A549 (cell line): ENCODE results near the gene TMEM248.

Experiments used
- CHD4 ChIP-seq: fragments of 200-600 bp; sonication (generic); IDR thresholded peaks from 2 replicates; pipeline ENCODE4 v1.6.1; 2016; ENCODE audit warnings: antibody characterized with exemption, mild to moderate bottlenecking, borderline replicate concordance
- EP300 ChIP-seq, 2 experiments: fragments of >200 bp; sonication (Bioruptor Twin); formaldehyde crosslinking; IDR thresholded peaks; 2 replicates in 1 of 2; 3 replicates in 1 of 2; pipeline ENCODE4 v1.6.1; 2016 to 2017
- ESRRA ChIP-seq: fragments of 150-350 bp; IDR thresholded peaks from 2 replicates; pipeline ENCODE4 v1.6.1; 2014; ENCODE audit warnings: mild to moderate bottlenecking, low read length, borderline replicate concordance
- NFE2L2 ChIP-seq: fragments of 150-350 bp; conservative IDR thresholded peaks from 2 replicates; pipeline ENCODE4 v1.6.1; 2014; ENCODE audit warnings: low read length
- PBX3 ChIP-seq: IDR thresholded peaks from 2 replicates; pipeline ENCODE4 v1.6.1; 2012
- POLR2A ChIP-seq: IDR thresholded peaks from 2 replicates; pipeline ENCODE4 v1.6.1; 2012; ENCODE audit warnings: mild to moderate bottlenecking, low read length
- TF ChIP-seq, protein P1 (sequence below): fragments of 450-650 bp; IDR thresholded peaks from 2 replicates; pipeline ENCODE4 v1.6.1; 2014; ENCODE audit warnings: antibody characterized with exemption
- TF ChIP-seq, protein P2 (sequence below): fragments of >200 bp; sonication (Bioruptor Twin); formaldehyde crosslinking; IDR thresholded peaks from 3 replicates; pipeline ENCODE4 v1.5.1; 2016

DNA sequence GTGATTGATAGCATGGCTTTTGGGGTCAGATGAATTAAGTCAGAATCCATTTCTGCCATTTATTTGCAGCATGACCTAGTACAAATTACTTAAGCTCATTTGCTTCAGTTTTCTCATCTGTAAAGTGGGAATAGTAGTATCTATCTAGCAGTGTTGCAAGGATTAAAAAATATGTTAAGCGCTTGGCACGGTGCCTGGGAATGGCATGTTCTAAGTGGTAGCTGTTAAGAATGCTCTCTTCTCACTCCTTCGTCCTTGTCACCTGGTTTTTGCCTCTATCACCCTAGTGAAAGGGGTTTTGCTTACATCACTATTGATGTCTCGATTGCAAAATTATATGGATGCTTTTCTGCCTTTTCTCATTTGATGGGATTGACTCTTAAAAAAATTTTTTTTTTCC, 7.4 kb downstream of the TMEM248 start:
- TF ChIP-seq, protein P1, sequence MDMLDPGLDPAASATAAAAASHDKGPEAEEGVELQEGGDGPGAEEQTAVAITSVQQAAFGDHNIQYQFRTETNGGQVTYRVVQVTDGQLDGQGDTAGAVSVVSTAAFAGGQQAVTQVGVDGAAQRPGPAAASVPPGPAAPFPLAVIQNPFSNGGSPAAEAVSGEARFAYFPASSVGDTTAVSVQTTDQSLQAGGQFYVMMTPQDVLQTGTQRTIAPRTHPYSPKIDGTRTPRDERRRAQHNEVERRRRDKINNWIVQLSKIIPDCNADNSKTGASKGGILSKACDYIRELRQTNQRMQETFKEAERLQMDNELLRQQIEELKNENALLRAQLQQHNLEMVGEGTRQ, result no peak
- TF ChIP-seq PBX3, result no peak
- TF ChIP-seq, protein P2, sequence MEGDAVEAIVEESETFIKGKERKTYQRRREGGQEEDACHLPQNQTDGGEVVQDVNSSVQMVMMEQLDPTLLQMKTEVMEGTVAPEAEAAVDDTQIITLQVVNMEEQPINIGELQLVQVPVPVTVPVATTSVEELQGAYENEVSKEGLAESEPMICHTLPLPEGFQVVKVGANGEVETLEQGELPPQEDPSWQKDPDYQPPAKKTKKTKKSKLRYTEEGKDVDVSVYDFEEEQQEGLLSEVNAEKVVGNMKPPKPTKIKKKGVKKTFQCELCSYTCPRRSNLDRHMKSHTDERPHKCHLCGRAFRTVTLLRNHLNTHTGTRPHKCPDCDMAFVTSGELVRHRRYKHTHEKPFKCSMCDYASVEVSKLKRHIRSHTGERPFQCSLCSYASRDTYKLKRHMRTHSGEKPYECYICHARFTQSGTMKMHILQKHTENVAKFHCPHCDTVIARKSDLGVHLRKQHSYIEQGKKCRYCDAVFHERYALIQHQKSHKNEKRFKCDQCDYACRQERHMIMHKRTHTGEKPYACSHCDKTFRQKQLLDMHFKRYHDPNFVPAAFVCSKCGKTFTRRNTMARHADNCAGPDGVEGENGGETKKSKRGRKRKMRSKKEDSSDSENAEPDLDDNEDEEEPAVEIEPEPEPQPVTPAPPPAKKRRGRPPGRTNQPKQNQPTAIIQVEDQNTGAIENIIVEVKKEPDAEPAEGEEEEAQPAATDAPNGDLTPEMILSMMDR, result no peak
- no peak for TF ChIP-seq NFE2L2
- TF ChIP-seq CHD4, result no peak
- TF ChIP-seq POLR2A, result no peak
- TF ChIP-seq EP300 (IDR thresholded peaks at IDR 0.05), result no peak
- TF ChIP-seq ESRRA, result no peak
